H1 (cell line): ENCODE measurements around the gene GPR61. TPM values are rescaled to one million over a fixed set of nuclear protein-coding genes. Genes with fewer than 3 reads are reported as not detected.

Source experiments
- CTCF ChIA-PET: fragments of 300-600 bp; sonication (Branson Sonifier 250); formaldehyde crosslinking; loops from one replicate; lab custom pipeline; 2021; ENCODE audit not compliant: partially characterized antibody; lab: Charles Lee
- POLR2A ChIA-PET: fragments of 300-600 bp; sonication (Branson Sonifier 250); formaldehyde crosslinking; loops from one replicate; lab custom pipeline; 2021; ENCODE audit warnings: inconsistent platforms; ENCODE audit not compliant: partially characterized antibody; lab: Charles Lee
- DNase-seq, 2 experiments: peaks; one replicate each; pipeline versions ENCODE4 v3.0.0 to v3.0.0-alpha.2; 2010 to 2022; ENCODE audit warnings: low spot score in 2 of 2, low read depth in 1 of 2, mixed read lengths in 1 of 2
- FAIRE-seq: peaks from 2 replicates; lab custom pipeline; 2011; peaks lifted over from hg19 to GRCh38; lab: Jason Lieb, UNC
- H2AFZ ChIP-seq: 2 replicates; pipeline ENCODE4 v1.8.1; 2012; ENCODE audit warnings: low read length, inconsistent platforms
- H2AK5ac ChIP-seq: 2 replicates; pipeline ENCODE4 v1.6.1; 2013; ENCODE audit warnings: low read depth, low read length
- H2BK120ac ChIP-seq: replicated peaks from 2 replicates; pipeline ENCODE3; 2013; ENCODE audit warnings: low read depth, low read length, inconsistent platforms
- H2BK12ac ChIP-seq: 2 replicates; pipeline ENCODE4 v1.6.1; 2013; ENCODE audit warnings: low read depth, low read length
- H2BK15ac ChIP-seq: 2 replicates; pipeline ENCODE4 v1.6.1; 2013; ENCODE audit warnings: low read length
- H2BK20ac ChIP-seq: 2 replicates; pipeline ENCODE4 v1.6.1; 2013; ENCODE audit warnings: low read length
- H2BK5ac ChIP-seq: 2 replicates; pipeline ENCODE4 v1.6.1; 2013; ENCODE audit warnings: low read depth, low read length
- H3K14ac ChIP-seq: 2 replicates; pipeline ENCODE4 v1.6.1; 2013; ENCODE audit warnings: inconsistent platforms; ENCODE audit not compliant: insufficient read length
- H3K18ac ChIP-seq: 2 replicates; pipeline ENCODE4 v1.6.1; 2013; ENCODE audit warnings: low read length; ENCODE audit errors: extremely low read depth
- H3K23ac ChIP-seq: 2 replicates; pipeline ENCODE4 v1.6.1; 2013; ENCODE audit warnings: inconsistent platforms; ENCODE audit not compliant: insufficient read length
- H3K23me2 ChIP-seq: 2 replicates; pipeline ENCODE4 v1.6.1; 2013; ENCODE audit warnings: low read depth, low read length
- H3K27ac ChIP-seq: 2 replicates; pipeline ENCODE4 v1.6.1; 2011; ENCODE audit warnings: low read depth, low read length, inconsistent platforms
- H3K27me3 ChIP-seq, 4 experiments: replicated peaks in 1 of 4; 1 replicate in 1 of 4; 2 replicates in 3 of 4; pipeline versions ENCODE4 v1.6.1 to v1.8.1; 2011 to 2013; ENCODE audit warnings: low read length in 3 of 4, mild to moderate bottlenecking in 3 of 4, inconsistent platforms in 2 of 4, mixed read lengths in 2 of 4, moderate library complexity in 1 of 4; ENCODE audit not compliant: control insufficient read depth in 3 of 4, insufficient read depth in 3 of 4; ENCODE audit errors: extremely low read depth in 1 of 4
- H3K36me3 ChIP-seq, 4 experiments: 2 replicates each; pipeline versions ENCODE4 v1.6.1 to v1.8.1; 2011 to 2013; ENCODE audit warnings: mild to moderate bottlenecking in 4 of 4, low read length in 3 of 4, moderate library complexity in 2 of 4, control low read depth in 1 of 4, inconsistent platforms in 1 of 4; ENCODE audit not compliant: insufficient read depth in 4 of 4, control insufficient read depth in 2 of 4
- H3K4ac ChIP-seq: replicated peaks from 2 replicates; pipeline ENCODE3; 2013; ENCODE audit warnings: low read length, low read depth, mixed read lengths, inconsistent platforms; ENCODE audit not compliant: insufficient read length
- H3K4me1 ChIP-seq, 4 experiments: replicated peaks in 1 of 4; 1 replicate in 1 of 4; 2 replicates in 3 of 4; pipeline versions ENCODE4 v1.6.1 to v1.8.1; 2011 to 2013; ENCODE audit warnings: low read length in 3 of 4, inconsistent platforms in 2 of 4, mixed read lengths in 1 of 4; ENCODE audit not compliant: insufficient read depth in 4 of 4, control insufficient read depth in 3 of 4
- H3K4me2 ChIP-seq, 2 experiments: 2 replicates each; pipeline versions ENCODE4 v1.6.1 to v1.8.1; 2011 to 2013; ENCODE audit warnings: low read depth in 2 of 2, low read length in 2 of 2, control low read depth in 1 of 2, inconsistent platforms in 1 of 2, mild to moderate bottlenecking in 1 of 2; ENCODE audit not compliant: insufficient read depth in 1 of 2
- H3K4me3 ChIP-seq, 4 experiments: fragments of 200-600, 300-600 bp in 1 of 4; sonication (generic), shearing (Covaris generic), sonication (Bioruptor Twin) in 1 of 4; 2 replicates each; pipeline versions ENCODE4 v1.5.1 to v1.8.1; 2011 to 2016; ENCODE audit warnings: low read length in 4 of 4, low read depth in 3 of 4, control low read depth in 2 of 4, inconsistent platforms in 2 of 4, mild to moderate bottlenecking in 2 of 4, mixed read lengths in 1 of 4, moderate library complexity in 1 of 4; ENCODE audit not compliant: insufficient read depth in 2 of 4; ENCODE audit errors: extremely low read depth in 1 of 4
- H3K56ac ChIP-seq: replicated peaks from 2 replicates; pipeline ENCODE3; 2013; ENCODE audit warnings: low read depth, mild to moderate bottlenecking, mixed read lengths, low read length, inconsistent platforms; ENCODE audit not compliant: insufficient read length
- H3K79me1 ChIP-seq: 2 replicates; pipeline ENCODE4 v1.6.1; 2013; ENCODE audit warnings: low read depth, low read length, control low read depth
- H3K79me2 ChIP-seq, 2 experiments: 2 replicates each; pipeline versions ENCODE4 v1.6.1 to v1.8.1; 2012 to 2013; ENCODE audit warnings: low read length in 2 of 2, mild to moderate bottlenecking in 2 of 2, inconsistent platforms in 1 of 2; ENCODE audit not compliant: insufficient read depth in 2 of 2, control insufficient read depth in 1 of 2
- H3K9ac ChIP-seq, 4 experiments: replicated peaks in 1 of 4; 1 replicate in 1 of 4; 2 replicates in 3 of 4; pipeline versions ENCODE4 v1.6.1 to v1.8.1; 2011 to 2013; ENCODE audit warnings: low read depth in 3 of 4, low read length in 3 of 4, control low read depth in 2 of 4, mild to moderate bottlenecking in 2 of 4, moderate library complexity in 2 of 4, inconsistent platforms in 1 of 4; ENCODE audit errors: extremely low read depth in 1 of 4
- H3K9me3 ChIP-seq, 2 experiments: 2 replicates each; pipeline versions ENCODE4 v1.6.1 to v1.8.1; 2012 to 2013; ENCODE audit warnings: mild to moderate bottlenecking in 2 of 2, moderate library complexity in 2 of 2, control low read depth in 1 of 2, inconsistent platforms in 1 of 2, low read depth in 1 of 2, low read length in 1 of 2, mixed read lengths in 1 of 2; ENCODE audit not compliant: insufficient read depth in 2 of 2
- H4K20me1 ChIP-seq, 2 experiments: replicated peaks in 1 of 2; 2 replicates each; pipeline versions ENCODE3 to v1.8.1; 2011 to 2013; ENCODE audit warnings: inconsistent platforms in 2 of 2, low read length in 2 of 2, mild to moderate bottlenecking in 1 of 2; ENCODE audit not compliant: insufficient read depth in 2 of 2, control insufficient read depth in 1 of 2
- H4K5ac ChIP-seq: 2 replicates; pipeline ENCODE4 v1.6.1; 2013; ENCODE audit warnings: low read length, low read depth, mixed read lengths, inconsistent platforms; ENCODE audit not compliant: insufficient read length
- H4K8ac ChIP-seq: 2 replicates; pipeline ENCODE4 v1.8.0; 2013; ENCODE audit warnings: mild to moderate bottlenecking, moderate library complexity, low read length, inconsistent platforms; ENCODE audit not compliant: insufficient read depth; ENCODE audit errors: extremely low read depth
- H4K91ac ChIP-seq: replicated peaks from 2 replicates; pipeline ENCODE3; 2013; ENCODE audit warnings: low read length, mixed read lengths, inconsistent platforms; ENCODE audit not compliant: insufficient read length
- ASH2L ChIP-seq: fragments of 200-600, 300-600 bp; sonication (generic); IDR thresholded peaks from one replicate; pipeline ENCODE4 v1.7.1; 2017; ENCODE audit warnings: low read length
- BRCA1 ChIP-seq: IDR thresholded peaks from 2 replicates; pipeline ENCODE4 v1.6.1; 2012; ENCODE audit warnings: low read depth, low read length, improper control_type of control experiment
- CBX5 ChIP-seq: fragments of 300-800, 300-1000 bp; sonication (generic); IDR thresholded peaks from 2 replicates; pipeline ENCODE4 v1.7.1; 2016; ENCODE audit warnings: antibody characterized with exemption, low read length, low read depth
- JUN ChIP-seq: IDR thresholded peaks from 2 replicates; pipeline ENCODE4 v1.6.1; 2011; ENCODE audit warnings: low read depth, mild to moderate bottlenecking, improper control_type of control experiment, low read length
- JUND ChIP-seq: IDR thresholded peaks from 2 replicates; pipeline ENCODE4 v1.6.1; 2011; ENCODE audit warnings: mild to moderate bottlenecking, improper control_type of control experiment, low read length
- KDM4A ChIP-seq: IDR thresholded peaks from one replicate; pipeline ENCODE4 v1.7.1; 2012; ENCODE audit warnings: low read depth, mild to moderate bottlenecking, moderate library complexity, low read length, inconsistent platforms; ENCODE audit not compliant: severe bottlenecking
- WGBS, 2 experiments: shearing (Covaris generic) in 1 of 2; methylation state at CpG; one replicate each; pipeline versions ENCODE4 v1.1.6 to v1.1.7; 2013 to 2015; ENCODE audit warnings: low lambda C conversion rate in 2 of 2, mixed read lengths in 2 of 2, inconsistent platforms in 1 of 2, low coverage in 1 of 2, missing lambda C conversion rate in 1 of 2; ENCODE audit not compliant: insufficient replicate concordance in 2 of 2, insufficient coverage in 1 of 2, insufficient read length in 1 of 2; ENCODE audit errors: extremely low coverage in 1 of 2, missing lambda C conversion rate in 1 of 2; 5-methylcytosine and 5-hydroxymethylcytosine counted together
- polyA plus RNA-seq, 7 experiments: library from polyadenylated mRNA; depleted of rRNA in 3 of 7; stranded (reverse) in 5 of 7; unstranded in 2 of 7; fragments of >200 nt in 5 of 7; fragments of 200-250 nt in 2 of 7; gene quantifications; 1 replicate in 5 of 7; 2 replicates in 1 of 7; 4 replicates in 1 of 7; pipeline versions ENCODE4 v1.2.1 to v1.2.3, GENCODE V29; 2011 to 2013; ENCODE audit warnings: missing spikeins in 2 of 7, mixed read lengths in 2 of 7
- total RNA-seq: library from RNA; stranded (reverse); fragmentation: NEBNext Ultra II Directional; extraction: Animal tissue kit (Norgen Biotek cat#: 25700); gene quantifications from 2 replicates; pipeline ENCODE4 v1.2.1, GENCODE V29; 2021

Gene GPR61
- total and polyA plus RNA-seq, 2 of the 8 experiments (the other 6 are each of a cell fraction or from before 2014, with no cell fraction given) = 0.41 to 0.53 TPM

DNA sequence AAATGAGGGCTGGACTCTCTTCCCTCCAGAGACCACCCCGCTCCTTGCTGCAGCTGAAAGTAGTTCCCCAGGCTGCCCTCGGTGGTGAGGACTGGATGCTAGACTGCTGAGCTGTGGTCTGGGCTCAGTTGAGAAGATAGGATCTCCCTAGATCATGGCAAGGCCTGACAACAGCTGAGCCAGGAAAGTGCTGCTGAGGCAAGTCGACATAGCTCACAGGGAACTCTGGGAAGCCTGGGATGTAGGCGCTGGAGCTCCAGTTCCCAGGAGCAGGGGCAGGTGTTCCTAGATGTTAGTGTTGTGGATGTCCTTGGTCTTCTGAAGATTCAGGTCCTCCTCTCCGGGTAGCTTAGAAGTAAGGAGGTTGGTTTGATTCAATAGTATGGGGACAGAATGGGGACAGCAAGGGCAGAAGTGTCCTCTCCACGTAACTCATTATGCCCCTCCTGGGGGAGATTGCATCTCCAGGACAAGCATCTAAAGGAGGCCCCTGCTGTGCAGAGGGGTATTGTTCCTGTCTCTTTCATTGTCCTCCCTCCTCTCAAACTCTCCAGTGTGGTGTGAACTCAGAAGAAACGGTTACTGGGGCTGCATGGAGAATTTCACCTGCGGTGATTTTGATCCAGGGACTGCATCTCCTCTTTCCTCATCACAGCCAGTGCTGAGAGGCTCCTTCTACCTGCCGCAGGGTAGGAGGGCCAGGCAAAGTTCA, 42.1 kb upstream of the GPR61 start:
- DNase-seq = no peak
- Histone ChIP-seq H3K4ac (no peak overlapping the region), H4K5ac (no peak overlapping the region), H2BK15ac (no peak overlapping the region), H3K9ac (no peak overlapping the region), H3K18ac (no peak overlapping the region), H3K4me2 (peak overlapping the region in 1 of 2 experiments; percentile 20; a peak in 2 of 4 replicates), H3K27me3 (no peaks in the 10 kb centered on the region), H2AK5ac (no peak overlapping the region; the same call in 1 of the 2 replicates), H3K36me3 (peaks cover 0 to 2% (median 0%) of the 10 kb centered on the region in 4 experiments; a peak in 2 of 8 replicates), H4K8ac (no peak overlapping the region), H2BK20ac (0 out of 2 replicates have a peak overlapping the region, but pooled peaks have one; percentile 4), H2BK12ac (no peak overlapping the region), H3K14ac (no peak overlapping the region), H2BK120ac (no peak overlapping the region), H3K56ac (no peak overlapping the region), H3K4me1 (peaks cover 0 to 11% (median 5%) of the 10 kb centered on the region in 4 experiments; a peak in 5 of 7 replicates), H3K79me1 (no peaks in the 10 kb centered on the region), H3K9me3 (no peaks in the 10 kb centered on the region), H2BK5ac (peak overlapping the region; percentile 45), H2AFZ (no peak overlapping the region), H3K79me2 (no peaks in the 10 kb centered on the region), H4K91ac (no peak overlapping the region), H3K27ac (no peak overlapping the region), H3K23me2 (peaks cover 2% of the 10 kb centered on the region), H3K23ac (no peak overlapping the region), H4K20me1 (peaks cover 0 to 2% of the 10 kb centered on the region in 2 experiments), H3K4me3 (no peak overlapping the region)
- FAIRE-seq = no peak
- 69% methylated on average over 9 of the region's 9 CpGs; no CpG with 5 or more reads in 1 of the 2 experiments for WGBS, 2 experiments
- ChIA-PET POLR2A (interaction anchor here (1.1 to 4.1 kb wide), 7 partner anchors 8 to 72 kb away, joined by 3 to 20 read pairs (median 7); partner anchors contain the start of genes AMIGO1, ATXN7L2 and PSMA5), CTCF (interaction anchor here (0.6 to 43.7 kb wide), 20 partner anchors 2 to 483 kb away, joined by 3 to 1755 read pairs (median 4); partner anchors contain the start of genes AMIGO1, ATXN7L2, CYB561D1 and GNAI3)
- no peak for TF ChIP-seq CBX5
- TF ChIP-seq JUND = no peak
- no peak for TF ChIP-seq BRCA1
- TF ChIP-seq ASH2L = no peak
- no peak for TF ChIP-seq KDM4A
- no peak for TF ChIP-seq JUN
